Measurements from ENCODE around the gene COL5A1. TPM values are rescaled to one million over a fixed set of nuclear protein-coding genes. Genes with fewer than 3 reads are reported as not detected.

Gene COL5A1
- total and polyA plus RNA-seq, 4 donors, result 12.2 to 169 (median 65.4) TPM

- 90 to 93% methylated on average over 13 of the region's 13 CpGs for WGBS, 2 donors
- Histone ChIP-seq H3K4me3 (no peak overlapping the region), H3K9ac (ENCODE audit: insufficient read depth in 1 of 2, low read length in 2 of 2) (no peak overlapping the region), H3K27me3 (ENCODE audit: control insufficient read depth in 3 of 3, insufficient read depth in 3 of 3, low read length in 2 of 3) (no peaks in the 10 kb centered on the region), H3K4me1 (ENCODE audit: control insufficient read depth in 5 of 5, insufficient read depth in 5 of 5, low read length in 5 of 5) (peaks cover 0 to 14% (median 0%) of the 10 kb centered on the region in 5 donors), H3K27ac (ENCODE audit: low read depth in 1 of 2, low read length in 1 of 2) (no peak overlapping the region), H3K9me3 (ENCODE audit: control insufficient read depth in 4 of 4, insufficient read depth in 3 of 4, low read length in 3 of 4) (no peaks in the 10 kb centered on the region), H3K36me3 (ENCODE audit: control insufficient read depth in 4 of 4, insufficient read depth in 4 of 4, low read length in 4 of 4) (no peaks in the 10 kb centered on the region)
- ATAC-seq (ENCODE audit: insufficient read depth, low FRiP score) (no peak), DNase-seq (peak in 1 of 3 donors; percentile 48)
- no peak for TF ChIP-seq CTCF (IDR thresholded peaks at IDR 0.05; ENCODE audit: control extremely low read depth, extremely low read depth)
These were observed 238.3 kb downstream of the COL5A1 start for GRCh38 chr9:134879664-134880483.

DNA sequence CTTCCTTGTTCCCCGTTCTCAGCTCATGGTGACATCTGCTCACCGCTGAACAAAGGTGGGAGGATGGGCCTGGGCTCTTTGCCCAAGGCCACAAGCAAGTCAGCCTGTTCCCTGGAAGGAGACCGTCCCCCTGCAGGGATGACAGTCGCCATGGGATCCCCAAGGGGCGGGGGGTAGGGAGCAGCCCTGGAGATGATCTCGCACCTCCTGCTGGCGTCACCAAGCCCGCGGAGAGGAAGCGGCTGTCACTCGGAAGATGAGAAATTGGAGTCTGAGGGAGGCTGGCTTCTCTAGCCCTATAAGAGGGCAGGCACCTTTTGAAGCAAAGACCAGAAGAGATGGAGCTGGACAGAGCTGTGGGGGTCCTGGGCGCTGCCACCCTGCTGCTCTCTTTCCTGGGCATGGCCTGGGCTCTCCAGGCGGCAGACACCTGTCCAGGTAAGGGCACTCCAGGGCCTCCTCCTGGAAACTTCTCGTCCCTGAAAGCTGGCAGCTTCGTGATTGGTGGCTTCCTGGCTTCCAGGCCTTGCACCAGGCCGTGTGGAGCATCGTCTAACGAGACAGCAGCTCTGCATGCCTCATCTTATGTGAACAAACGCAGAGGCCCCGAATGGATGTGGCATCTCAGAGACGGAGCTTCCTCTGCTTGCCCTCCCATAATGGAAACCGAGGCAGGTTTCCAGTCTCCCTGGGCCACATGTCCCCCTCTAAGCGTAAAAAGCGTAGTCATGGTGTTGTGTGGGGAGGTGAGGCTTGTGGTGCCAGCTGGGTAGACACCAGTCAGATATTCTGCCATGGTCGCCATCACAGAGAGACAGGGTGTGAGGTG is 239.1 kb downstream of the COL5A1 start, which contains the start of gene FCN2:
Gene FCN2 (plus strand): TSS at position 327 of the 829 bp plus-strand sequence. CDS start 12 bp downstream, at position 339.
- H3K27me3 ChIP-seq (ENCODE audit: control insufficient read depth in 3 of 3, insufficient read depth in 3 of 3, low read length in 2 of 3), result no peaks in the 10 kb centered on the region
- H3K27ac ChIP-seq (ENCODE audit: low read depth in 1 of 2, low read length in 1 of 2), result no peak within 1 kb of the TSS
- no peak within 1 kb of the TSS for H3K9ac ChIP-seq (ENCODE audit: insufficient read depth in 1 of 2, low read length in 2 of 2)
- no peak within 1 kb of the TSS for H3K4me3 ChIP-seq
- H3K9me3 ChIP-seq (ENCODE audit: control insufficient read depth in 4 of 4, insufficient read depth in 3 of 4, low read length in 3 of 4), result no peaks in the 10 kb centered on the region
- no peak for DNase-seq
- no peak for TF ChIP-seq CTCF (IDR thresholded peaks at IDR 0.05; ENCODE audit: control extremely low read depth, extremely low read depth)
- no peak for ATAC-seq (ENCODE audit: insufficient read depth, low FRiP score)
- H3K36me3 ChIP-seq (ENCODE audit: control insufficient read depth in 4 of 4, insufficient read depth in 4 of 4, low read length in 4 of 4), result no peaks in the 10 kb centered on the region
- WGBS, 2 donors, result 65 to 71% methylated on average over 24 to 25 of the region's 25 CpGs
- peaks cover 0 to 16% (median 0%) of the 10 kb centered on the region in 5 donors for H3K4me1 ChIP-seq (ENCODE audit: control insufficient read depth in 5 of 5, insufficient read depth in 5 of 5, low read length in 5 of 5)

GRCh38 chr9:134881313-134881670 is 239.7 kb downstream of the COL5A1 start:
- 94 to 98% methylated on average over 13 of the region's 13 CpGs for WGBS, 2 donors
- H3K27ac ChIP-seq (ENCODE audit: low read depth in 1 of 2, low read length in 1 of 2), result no peak overlapping the region
- peaks cover 0 to 16% (median 0%) of the 10 kb centered on the region in 5 donors for H3K4me1 ChIP-seq (ENCODE audit: control insufficient read depth in 5 of 5, insufficient read depth in 5 of 5, low read length in 5 of 5)
- H3K36me3 ChIP-seq (ENCODE audit: control insufficient read depth in 4 of 4, insufficient read depth in 4 of 4, low read length in 4 of 4), result no peaks in the 10 kb centered on the region
- no peak overlapping the region for H3K4me3 ChIP-seq
- DNase-seq, result no peak
- no peaks in the 10 kb centered on the region for H3K9me3 ChIP-seq (ENCODE audit: control insufficient read depth in 4 of 4, insufficient read depth in 3 of 4, low read length in 3 of 4)
- no peak overlapping the region for H3K9ac ChIP-seq (ENCODE audit: insufficient read depth in 1 of 2, low read length in 2 of 2)
- H3K27me3 ChIP-seq (ENCODE audit: control insufficient read depth in 3 of 3, insufficient read depth in 3 of 3, low read length in 2 of 3), result no peaks in the 10 kb centered on the region
- TF ChIP-seq CTCF (IDR thresholded peaks at IDR 0.05; ENCODE audit: control extremely low read depth, extremely low read depth), result no peak
- ATAC-seq (ENCODE audit: insufficient read depth, low FRiP score), result no peak

Data from lung (tissue), 12 donors.